Breast epithelium (tissue), 4 donors: ENCODE results near the gene SPRN. TPM values are rescaled to one million over a fixed set of nuclear protein-coding genes. Genes with fewer than 3 reads are reported as not detected.
"Not testable (repeated sequence)": the region's sequence is repeated elsewhere in the genome, so short reads cannot be mapped to it uniquely, and the experiment has no call there.

ENCODE experiments used
- DNase-seq, 2 donors: peaks; one replicate each; pipeline ENCODE4 v3.0.0-alpha.2; 2019; ENCODE audit warnings: low spot score in 2 of 2
- H3K27ac ChIP-seq, 2 donors: fragments of 200-600 bp; sonication (generic) in 1 of 2; one replicate each; pipeline ENCODE4 v1.5.1; 2016 to 2019; ENCODE audit warnings: mild to moderate bottlenecking in 1 of 2
- H3K27me3 ChIP-seq, 2 donors: fragments of 200-600 bp; sonication (generic) in 1 of 2; one replicate each; pipeline versions ENCODE4 v1.5.1 to v1.6.0; 2017 to 2019; ENCODE audit warnings: control low read depth in 1 of 2, mild to moderate bottlenecking in 1 of 2
- H3K36me3 ChIP-seq: fragments of 200-600 bp; one replicate; pipeline ENCODE4 v1.5.1; 2019
- H3K4me1 ChIP-seq, 2 donors: fragments of 200-600 bp; sonication (generic); one replicate each; pipeline ENCODE4 v1.5.1; 2016 to 2019; ENCODE audit warnings: control low read depth in 1 of 2
- H3K4me3 ChIP-seq, 3 donors: fragments of 200-600 bp; sonication (generic); 1 replicate in 2 of 3; 2 replicates in 1 of 3; pipeline ENCODE4 v1.5.1; 2016 to 2019; ENCODE audit warnings: mild to moderate bottlenecking in 3 of 3, moderate library complexity in 2 of 3
- H3K9me3 ChIP-seq, 2 donors: fragments of 200-600 bp; sonication (generic) in 1 of 2; one replicate each; pipeline ENCODE4 v1.5.1; 2016 to 2019; ENCODE audit warnings: control low read depth in 1 of 2
- POLR2A ChIP-seq: fragments of 450-650 bp; IDR thresholded peaks from one replicate; pipeline ENCODE4 v1.6.1; 2016; ENCODE audit warnings: antibody characterized with exemption, mild to moderate bottlenecking, moderate library complexity
- POLR2AphosphoS5 ChIP-seq, 3 donors: sonication (generic); formaldehyde crosslinking; IDR thresholded peaks; one replicate each; pipeline ENCODE4 v1.6.1; 2017; ENCODE audit warnings: antibody characterized with exemption in 3 of 3
- intact Hi-C: fragments of 100-400 bp; cut with DNase I; formaldehyde crosslinking; loops from one replicate; pipeline ENCODE4 v1.15.1; 2023; ENCODE audit warnings: low total_unique reads
- total RNA-seq, 3 donors: library from RNA; depleted of rRNA; stranded (reverse); fragments of >200 nt; gene quantifications; one replicate each; pipeline ENCODE4 v1.1.0, GENCODE V29; 2016
- TF ChIP-seq, protein P1 (sequence below), 3 donors: fragments of 450-650 bp; IDR thresholded peaks; one replicate each; pipeline ENCODE4 v1.5.1; 2016 to 2017; ENCODE audit warnings: antibody characterized with exemption in 3 of 3, mild to moderate bottlenecking in 3 of 3, moderate library complexity in 3 of 3

Gene SPRN, protein sequence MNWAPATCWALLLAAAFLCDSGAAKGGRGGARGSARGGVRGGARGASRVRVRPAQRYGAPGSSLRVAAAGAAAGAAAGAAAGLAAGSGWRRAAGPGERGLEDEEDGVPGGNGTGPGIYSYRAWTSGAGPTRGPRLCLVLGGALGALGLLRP
- under 1 TPM in 1 of 3 donors, not detected in 2; 0.33 TPM for total RNA-seq

DNA sequence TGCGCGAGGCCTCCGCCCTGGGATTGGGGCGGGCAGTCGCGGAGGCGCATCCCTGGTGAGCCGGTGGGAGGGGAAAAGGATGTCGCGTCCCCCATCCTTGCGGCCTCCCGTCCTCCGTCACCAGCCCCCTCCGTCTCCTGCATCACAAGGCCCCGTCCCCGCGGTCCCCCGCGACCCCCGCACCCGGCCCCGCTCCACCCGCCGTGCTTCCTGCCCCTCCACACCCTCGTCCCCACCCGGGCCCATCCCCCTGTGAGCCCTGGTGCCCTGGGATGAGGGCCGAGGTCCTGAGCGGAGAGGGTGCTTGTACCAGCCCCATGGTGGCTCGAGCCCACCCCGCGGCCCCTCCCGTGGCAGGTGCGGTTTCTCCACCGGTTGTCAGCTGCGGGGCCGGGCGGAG is at the start of gene SPRN:
Gene SPRN, minus strand, starts transcription at position 25 of the 400 bp plus-strand sequence. CDS start 944 bp downstream, outside the sequence.
- H3K27me3 ChIP-seq, H3K9me3 ChIP-seq, intact Hi-C loops, H3K4me1 ChIP-seq, H3K36me3 ChIP-seq, H3K27ac ChIP-seq, DNase-seq: not testable (repeated sequence)
- H3K4me3 ChIP-seq = peak within 1 kb of the TSS in 2 of 3 donors; percentile 21 to 59

DNA sequence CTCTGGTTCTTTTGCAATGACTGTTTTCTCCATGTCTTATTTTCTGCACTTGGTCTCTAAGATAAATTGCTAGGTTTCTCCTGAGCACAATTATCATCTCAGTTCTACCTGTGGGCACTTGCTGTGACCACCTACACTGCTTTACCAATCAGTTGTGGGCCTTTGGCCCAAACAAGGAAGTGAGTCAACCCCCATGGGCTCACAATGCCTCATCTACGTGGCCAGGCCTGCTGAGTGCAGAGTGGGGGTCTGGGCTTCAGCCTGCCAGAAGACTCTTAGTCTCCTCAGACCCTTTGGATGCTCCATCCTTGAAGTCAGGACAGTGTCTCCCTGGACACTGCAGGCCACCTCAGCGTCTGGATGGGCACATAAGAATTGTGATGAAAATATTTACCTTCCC is 49.6 kb upstream of the SPRN start:
- TF ChIP-seq, protein P1, sequence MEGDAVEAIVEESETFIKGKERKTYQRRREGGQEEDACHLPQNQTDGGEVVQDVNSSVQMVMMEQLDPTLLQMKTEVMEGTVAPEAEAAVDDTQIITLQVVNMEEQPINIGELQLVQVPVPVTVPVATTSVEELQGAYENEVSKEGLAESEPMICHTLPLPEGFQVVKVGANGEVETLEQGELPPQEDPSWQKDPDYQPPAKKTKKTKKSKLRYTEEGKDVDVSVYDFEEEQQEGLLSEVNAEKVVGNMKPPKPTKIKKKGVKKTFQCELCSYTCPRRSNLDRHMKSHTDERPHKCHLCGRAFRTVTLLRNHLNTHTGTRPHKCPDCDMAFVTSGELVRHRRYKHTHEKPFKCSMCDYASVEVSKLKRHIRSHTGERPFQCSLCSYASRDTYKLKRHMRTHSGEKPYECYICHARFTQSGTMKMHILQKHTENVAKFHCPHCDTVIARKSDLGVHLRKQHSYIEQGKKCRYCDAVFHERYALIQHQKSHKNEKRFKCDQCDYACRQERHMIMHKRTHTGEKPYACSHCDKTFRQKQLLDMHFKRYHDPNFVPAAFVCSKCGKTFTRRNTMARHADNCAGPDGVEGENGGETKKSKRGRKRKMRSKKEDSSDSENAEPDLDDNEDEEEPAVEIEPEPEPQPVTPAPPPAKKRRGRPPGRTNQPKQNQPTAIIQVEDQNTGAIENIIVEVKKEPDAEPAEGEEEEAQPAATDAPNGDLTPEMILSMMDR (IDR thresholded peaks at IDR 0.05) = no peak
- TF ChIP-seq POLR2A (no peak), POLR2AphosphoS5 (IDR thresholded peaks at IDR 0.05) (no peak)
- no peaks in the 10 kb centered on the region for H3K9me3 ChIP-seq
- H3K4me1 ChIP-seq = no peaks in the 10 kb centered on the region
- DNase-seq = no peak
- intact Hi-C loops = no loop called here
- no peaks in the 10 kb centered on the region for H3K36me3 ChIP-seq
- H3K27me3 ChIP-seq = no peaks in the 10 kb centered on the region
- H3K4me3 ChIP-seq = no peak overlapping the region
- no peak overlapping the region for H3K27ac ChIP-seq

DNA sequence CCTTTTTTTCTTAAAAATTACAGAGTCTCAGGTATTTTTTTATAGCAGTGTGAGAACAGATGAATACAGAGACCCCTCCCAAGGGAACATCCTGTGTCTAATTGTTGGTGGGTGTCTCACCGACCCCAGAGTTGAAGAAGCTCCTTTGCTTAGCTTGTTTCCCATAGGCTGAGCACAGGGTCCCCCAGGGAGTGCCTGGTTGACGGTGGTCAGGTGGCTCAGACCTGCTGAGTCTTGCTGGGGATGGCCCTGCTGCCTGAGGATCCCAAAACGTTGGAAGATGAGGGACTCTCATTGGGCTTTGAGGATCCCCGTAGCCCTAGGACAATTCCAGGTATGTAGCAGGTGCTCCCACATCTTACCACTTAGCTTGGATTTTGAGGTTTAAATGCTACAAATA is 48.8 kb upstream of the SPRN start:
- Histone ChIP-seq H3K4me1 (no peaks in the 10 kb centered on the region), H3K27ac (no peak overlapping the region), H3K27me3 (no peaks in the 10 kb centered on the region), H3K36me3 (no peaks in the 10 kb centered on the region), H3K9me3 (no peaks in the 10 kb centered on the region), H3K4me3 (no peak overlapping the region)
- DNase-seq = no peak
- intact Hi-C loops = no loop called here
- TF ChIP-seq, protein P1 (IDR thresholded peaks at IDR 0.05) = no peak
- TF ChIP-seq POLR2A (no peak), POLR2AphosphoS5 (IDR thresholded peaks at IDR 0.05) (no peak)

DNA sequence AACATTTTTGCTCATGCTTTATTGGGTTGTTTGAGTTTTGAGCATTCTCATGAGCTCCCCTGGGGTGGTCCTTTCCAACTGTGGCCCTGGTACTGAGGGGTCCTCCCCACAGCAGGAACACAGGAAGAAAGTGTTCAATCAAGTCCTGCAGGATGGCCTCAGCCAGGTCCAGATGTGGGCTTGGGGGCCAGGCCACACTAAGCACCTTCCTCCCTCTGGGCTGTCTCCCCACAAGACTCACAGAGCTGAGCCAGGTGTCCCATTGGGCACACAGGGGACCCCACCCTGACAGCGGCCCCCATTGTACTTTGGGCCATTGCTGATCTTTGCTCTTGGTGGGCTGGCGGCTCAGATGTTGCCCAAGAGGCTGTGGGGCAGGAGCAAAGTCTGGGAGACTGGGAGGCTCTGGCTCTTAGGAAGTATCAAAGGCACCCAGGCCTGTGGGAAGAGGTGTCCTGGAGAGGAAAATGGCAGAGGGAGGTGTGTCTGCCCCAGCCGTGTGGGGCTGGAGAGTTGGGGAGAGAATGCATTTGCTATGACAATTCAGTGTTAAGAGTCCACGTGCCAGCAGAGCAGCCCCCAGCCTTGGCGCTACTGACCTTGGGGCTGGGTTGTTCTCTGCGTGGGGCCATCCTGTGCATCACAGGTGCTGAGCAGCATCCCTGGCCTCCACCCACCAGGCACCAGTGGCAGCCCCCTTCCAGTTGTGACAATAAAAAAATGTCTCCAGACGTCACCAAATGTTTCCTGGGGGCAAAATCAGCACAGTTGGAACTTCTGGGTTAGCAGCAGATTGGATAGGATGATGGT is 47.1 kb upstream of the SPRN start:
- Histone ChIP-seq H3K4me3 (no peak overlapping the region), H3K27me3 (no peaks in the 10 kb centered on the region), H3K9me3 (peaks cover 0 to 7% of the 10 kb centered on the region in 2 donors), H3K36me3 (no peaks in the 10 kb centered on the region), H3K27ac (no peak overlapping the region), H3K4me1 (no peaks in the 10 kb centered on the region)
- intact Hi-C loops = no loop called here
- DNase-seq = no peak
- no peak for TF ChIP-seq POLR2AphosphoS5 (IDR thresholded peaks at IDR 0.05)
- TF ChIP-seq, protein P1 (IDR thresholded peaks at IDR 0.05) = no peak
- TF ChIP-seq POLR2A = no peak

DNA sequence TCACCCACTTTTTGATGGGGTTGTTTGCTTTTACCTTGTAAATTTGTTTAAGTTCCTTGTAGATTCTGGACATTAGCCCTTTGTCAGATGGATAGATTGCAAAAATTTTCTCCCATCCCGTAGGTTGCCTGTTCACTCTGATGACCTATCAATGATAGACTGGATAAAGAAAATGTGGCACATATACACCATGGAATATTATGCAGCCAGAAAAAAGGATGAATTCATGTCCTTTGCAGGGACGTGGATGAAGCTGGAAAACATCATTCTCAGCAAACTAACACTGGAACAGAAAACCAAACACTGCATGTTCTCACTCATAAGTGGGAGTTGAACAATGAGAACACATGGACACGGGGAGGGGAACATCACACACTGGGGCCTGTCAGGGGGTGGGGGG is 44.8 kb upstream of the SPRN start:
- H3K36me3 ChIP-seq, H3K4me1 ChIP-seq, H3K27ac ChIP-seq, H3K27me3 ChIP-seq, DNase-seq, intact Hi-C loops, H3K4me3 ChIP-seq, H3K9me3 ChIP-seq: not testable (repeated sequence)

DNA sequence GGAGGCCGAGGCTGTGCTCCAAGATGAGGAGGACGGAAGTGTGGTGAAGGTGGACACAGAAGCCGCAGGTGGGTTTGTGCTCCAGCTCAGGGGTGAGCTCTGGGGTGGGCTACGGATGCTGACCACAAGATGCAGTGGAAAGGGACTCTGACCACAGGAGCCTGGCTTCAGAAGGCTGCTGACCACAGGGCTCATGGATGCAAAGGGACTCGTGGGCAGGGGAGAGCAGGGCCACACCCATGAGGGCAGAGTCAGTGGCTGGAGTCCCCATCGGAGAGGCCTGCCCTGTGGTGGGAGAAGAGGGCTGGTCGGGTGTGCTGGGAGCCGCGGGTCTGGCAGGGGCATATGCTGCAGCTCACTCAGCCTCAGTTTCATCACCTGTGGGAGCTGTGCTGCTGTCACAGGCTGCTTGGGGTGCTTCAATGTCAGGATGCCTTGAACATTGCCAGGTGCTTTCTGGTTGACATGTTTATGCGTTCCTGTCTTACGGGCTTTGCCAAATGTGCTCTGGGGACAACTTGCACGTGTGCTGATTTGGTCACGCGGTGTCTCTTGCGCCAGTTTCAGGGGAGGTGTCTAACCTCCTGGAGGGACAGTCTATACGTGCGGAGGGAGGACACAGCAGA is 43.0 kb upstream of the SPRN start:
- DNase-seq = no peak
- H3K4me3 ChIP-seq = no peak overlapping the region
- intact Hi-C loops = no loop called here
- no peaks in the 10 kb centered on the region for H3K36me3 ChIP-seq
- H3K27ac ChIP-seq = no peak overlapping the region
- no peaks in the 10 kb centered on the region for H3K27me3 ChIP-seq
- no peaks in the 10 kb centered on the region for H3K4me1 ChIP-seq
- TF ChIP-seq POLR2A (no peak), POLR2AphosphoS5 (IDR thresholded peaks at IDR 0.05) (no peak)
- TF ChIP-seq, protein P1 (IDR thresholded peaks at IDR 0.05) = no peak
- H3K9me3 ChIP-seq = peaks cover 0 to 7% of the 10 kb centered on the region in 2 donors
